ENCODE data around the gene DDA1. TPM values are rescaled to one million over a fixed set of nuclear protein-coding genes. Genes with fewer than 3 reads are reported as not detected.

DDA1 gene
- total RNA-seq, 1 experiment from 2014 or later: 42.8 TPM

DNA sequence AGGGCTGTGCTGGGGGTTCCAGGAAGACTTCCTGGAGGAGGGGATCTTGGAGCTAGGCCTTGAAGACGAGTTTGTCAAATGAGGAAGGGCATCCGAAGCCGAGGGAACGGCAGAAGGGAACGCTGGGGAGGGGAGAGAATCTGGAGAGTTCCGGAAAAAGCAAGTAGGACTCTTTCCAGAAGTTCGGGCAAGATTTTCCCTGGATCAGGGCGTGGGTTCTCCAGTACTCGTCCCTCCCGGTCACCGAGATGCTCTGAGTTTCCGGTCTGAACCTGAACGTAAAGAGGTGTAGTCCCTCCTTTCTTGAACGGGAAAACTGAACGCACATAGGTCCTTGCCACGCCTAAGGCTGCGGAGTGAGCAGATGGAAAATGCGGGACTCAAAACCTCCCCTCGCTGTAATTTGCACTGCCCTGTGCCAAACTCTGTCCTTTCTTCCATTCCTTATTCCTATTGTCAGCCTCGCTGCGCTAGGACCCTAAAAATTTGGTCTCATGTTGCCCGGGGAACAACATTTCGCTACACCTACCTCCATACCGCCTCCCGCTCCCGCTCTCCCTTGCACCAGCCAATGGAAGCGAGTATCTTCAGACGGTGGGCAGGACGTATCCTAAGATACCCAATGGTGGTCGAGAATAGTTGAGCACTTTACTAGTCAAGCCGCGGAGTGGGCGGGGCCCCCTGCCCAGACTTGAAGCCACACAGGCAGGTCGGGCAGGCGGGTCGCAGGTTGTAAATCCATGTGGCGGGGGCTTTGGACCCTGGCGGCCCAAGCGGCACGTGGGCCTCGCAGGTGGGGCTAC lies 27.7 kb downstream of the DDA1 start, which contains the start of gene GTPBP3 (continued):
- TF ChIP-seq, protein P1, sequence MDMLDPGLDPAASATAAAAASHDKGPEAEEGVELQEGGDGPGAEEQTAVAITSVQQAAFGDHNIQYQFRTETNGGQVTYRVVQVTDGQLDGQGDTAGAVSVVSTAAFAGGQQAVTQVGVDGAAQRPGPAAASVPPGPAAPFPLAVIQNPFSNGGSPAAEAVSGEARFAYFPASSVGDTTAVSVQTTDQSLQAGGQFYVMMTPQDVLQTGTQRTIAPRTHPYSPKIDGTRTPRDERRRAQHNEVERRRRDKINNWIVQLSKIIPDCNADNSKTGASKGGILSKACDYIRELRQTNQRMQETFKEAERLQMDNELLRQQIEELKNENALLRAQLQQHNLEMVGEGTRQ (CRISPR knock-in tag; IDR thresholded peaks at IDR 0.05): peak; percentile 73
- TF ChIP-seq, protein P2, sequence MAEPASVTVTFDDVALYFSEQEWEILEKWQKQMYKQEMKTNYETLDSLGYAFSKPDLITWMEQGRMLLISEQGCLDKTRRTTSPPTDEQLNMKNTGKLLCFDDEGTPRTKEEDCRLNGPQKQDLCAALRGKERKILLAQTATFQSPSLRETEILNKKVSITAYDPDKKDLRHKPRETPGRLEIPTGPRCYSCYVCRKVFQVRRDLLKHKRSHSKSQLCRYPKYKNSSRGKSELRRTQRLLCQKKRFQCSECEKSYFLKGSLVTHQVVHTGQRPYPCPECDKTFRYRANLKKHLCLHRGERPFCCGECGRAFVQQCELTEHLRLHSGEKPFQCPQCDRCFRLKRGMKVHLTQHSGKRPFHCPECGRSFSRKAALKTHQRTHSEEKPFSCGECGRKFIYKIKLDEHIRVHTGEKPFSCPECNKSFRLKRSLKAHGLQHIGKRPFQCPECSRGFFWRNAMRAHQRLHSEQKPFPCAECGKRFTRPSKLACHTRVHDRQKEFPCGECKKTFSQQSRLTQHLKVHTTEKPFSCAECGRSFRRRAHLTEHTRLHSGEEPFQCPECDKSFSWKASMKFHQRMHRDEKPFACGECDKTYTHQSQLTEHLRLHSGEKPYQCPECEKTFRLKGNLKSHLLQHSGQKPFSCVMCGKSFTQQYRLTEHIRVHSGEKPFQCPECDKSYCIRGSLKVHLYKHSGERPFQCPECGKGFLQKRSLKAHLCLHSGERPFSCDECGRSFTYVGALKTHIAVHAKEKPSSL (CRISPR knock-in tag; conservative IDR thresholded peaks at IDR 0.05): no peak
- TF ChIP-seq NR3C1 (CRISPR knock-in tag; conservative IDR thresholded peaks at IDR 0.05; ENCODE audit: low read depth) (no peak), ESRRA (CRISPR knock-in tag; IDR thresholded peaks at IDR 0.05; ENCODE audit: borderline replicate concordance) (no peak), NR1H2 (CRISPR knock-in tag; IDR thresholded peaks at IDR 0.05) (no peak), GRHL2 (CRISPR knock-in tag; IDR thresholded peaks at IDR 0.05; ENCODE audit: insufficient replicate concordance, severe bottlenecking) (no peak), CREB1 (CRISPR knock-in tag; IDR thresholded peaks at IDR 0.05) (no peak; the same call in 1 of the 2 replicates), HMGA2 (CRISPR knock-in tag; IDR thresholded peaks at IDR 0.05) (no peak), TP53 (CRISPR knock-in tag; IDR thresholded peaks at IDR 0.05) (no peak), CREM (CRISPR knock-in tag; IDR thresholded peaks at IDR 0.05) (no peak), TEAD4 (CRISPR knock-in tag; IDR thresholded peaks at IDR 0.05) (no peak), SOX15 (CRISPR knock-in tag; IDR thresholded peaks at IDR 0.05) (no peak)
- TF ChIP-seq, protein P3, sequence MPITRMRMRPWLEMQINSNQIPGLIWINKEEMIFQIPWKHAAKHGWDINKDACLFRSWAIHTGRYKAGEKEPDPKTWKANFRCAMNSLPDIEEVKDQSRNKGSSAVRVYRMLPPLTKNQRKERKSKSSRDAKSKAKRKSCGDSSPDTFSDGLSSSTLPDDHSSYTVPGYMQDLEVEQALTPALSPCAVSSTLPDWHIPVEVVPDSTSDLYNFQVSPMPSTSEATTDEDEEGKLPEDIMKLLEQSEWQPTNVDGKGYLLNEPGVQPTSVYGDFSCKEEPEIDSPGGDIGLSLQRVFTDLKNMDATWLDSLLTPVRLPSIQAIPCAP (CRISPR knock-in tag; IDR thresholded peaks at IDR 0.05): no peak
- TF ChIP-seq, protein P4, sequence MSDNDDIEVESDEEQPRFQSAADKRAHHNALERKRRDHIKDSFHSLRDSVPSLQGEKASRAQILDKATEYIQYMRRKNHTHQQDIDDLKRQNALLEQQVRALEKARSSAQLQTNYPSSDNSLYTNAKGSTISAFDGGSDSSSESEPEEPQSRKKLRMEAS (CRISPR knock-in tag; IDR thresholded peaks at IDR 0.05): peak; percentile 95
- TF ChIP-seq, protein P5, sequence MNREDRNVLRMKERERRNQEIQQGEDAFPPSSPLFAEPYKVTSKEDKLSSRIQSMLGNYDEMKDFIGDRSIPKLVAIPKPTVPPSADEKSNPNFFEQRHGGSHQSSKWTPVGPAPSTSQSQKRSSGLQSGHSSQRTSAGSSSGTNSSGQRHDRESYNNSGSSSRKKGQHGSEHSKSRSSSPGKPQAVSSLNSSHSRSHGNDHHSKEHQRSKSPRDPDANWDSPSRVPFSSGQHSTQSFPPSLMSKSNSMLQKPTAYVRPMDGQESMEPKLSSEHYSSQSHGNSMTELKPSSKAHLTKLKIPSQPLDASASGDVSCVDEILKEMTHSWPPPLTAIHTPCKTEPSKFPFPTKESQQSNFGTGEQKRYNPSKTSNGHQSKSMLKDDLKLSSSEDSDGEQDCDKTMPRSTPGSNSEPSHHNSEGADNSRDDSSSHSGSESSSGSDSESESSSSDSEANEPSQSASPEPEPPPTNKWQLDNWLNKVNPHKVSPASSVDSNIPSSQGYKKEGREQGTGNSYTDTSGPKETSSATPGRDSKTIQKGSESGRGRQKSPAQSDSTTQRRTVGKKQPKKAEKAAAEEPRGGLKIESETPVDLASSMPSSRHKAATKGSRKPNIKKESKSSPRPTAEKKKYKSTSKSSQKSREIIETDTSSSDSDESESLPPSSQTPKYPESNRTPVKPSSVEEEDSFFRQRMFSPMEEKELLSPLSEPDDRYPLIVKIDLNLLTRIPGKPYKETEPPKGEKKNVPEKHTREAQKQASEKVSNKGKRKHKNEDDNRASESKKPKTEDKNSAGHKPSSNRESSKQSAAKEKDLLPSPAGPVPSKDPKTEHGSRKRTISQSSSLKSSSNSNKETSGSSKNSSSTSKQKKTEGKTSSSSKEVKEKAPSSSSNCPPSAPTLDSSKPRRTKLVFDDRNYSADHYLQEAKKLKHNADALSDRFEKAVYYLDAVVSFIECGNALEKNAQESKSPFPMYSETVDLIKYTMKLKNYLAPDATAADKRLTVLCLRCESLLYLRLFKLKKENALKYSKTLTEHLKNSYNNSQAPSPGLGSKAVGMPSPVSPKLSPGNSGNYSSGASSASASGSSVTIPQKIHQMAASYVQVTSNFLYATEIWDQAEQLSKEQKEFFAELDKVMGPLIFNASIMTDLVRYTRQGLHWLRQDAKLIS (CRISPR knock-in tag; IDR thresholded peaks at IDR 0.05; ENCODE audit: borderline replicate concordance): no peak
- TF ChIP-seq, protein P6, sequence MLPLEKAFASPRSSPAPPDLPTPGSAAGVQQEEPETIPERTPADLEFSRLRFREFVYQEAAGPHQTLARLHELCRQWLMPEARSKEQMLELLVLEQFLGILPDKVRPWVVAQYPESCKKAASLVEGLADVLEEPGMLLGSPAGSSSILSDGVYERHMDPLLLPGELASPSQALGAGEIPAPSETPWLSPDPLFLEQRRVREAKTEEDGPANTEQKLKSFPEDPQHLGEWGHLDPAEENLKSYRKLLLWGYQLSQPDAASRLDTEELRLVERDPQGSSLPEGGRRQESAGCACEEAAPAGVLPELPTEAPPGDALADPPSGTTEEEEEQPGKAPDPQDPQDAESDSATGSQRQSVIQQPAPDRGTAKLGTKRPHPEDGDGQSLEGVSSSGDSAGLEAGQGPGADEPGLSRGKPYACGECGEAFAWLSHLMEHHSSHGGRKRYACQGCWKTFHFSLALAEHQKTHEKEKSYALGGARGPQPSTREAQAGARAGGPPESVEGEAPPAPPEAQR (CRISPR knock-in tag; IDR thresholded peaks at IDR 0.05): no peak
